Measurements from ENCODE around the gene ROR2.

- TF ChIP-seq CTCF (IDR thresholded peaks at IDR 0.05) (no peak), POLR2AphosphoS5 (IDR thresholded peaks at IDR 0.05) (peak in 2 of 3 donors; percentile 31 to 74)
Observed at GRCh38 chr9:91817493-91818224, 132.4 kb downstream of the ROR2 start.
